Peyer's patch (tissue), 4 donors: ENCODE results near the gene CACNA2D3. TPM values are rescaled to one million over a fixed set of nuclear protein-coding genes. Genes with fewer than 3 reads are reported as not detected.

Experiments
- DNase-seq, 3 donors: peaks; one replicate each; pipeline ENCODE4 v3.0.0-alpha.2; 2017 to 2019
- H3K27ac ChIP-seq, 4 donors: fragments of 200-600 bp; sonication (generic); one replicate each; pipeline ENCODE4 v1.5.1; 2016 to 2019
- H3K27me3 ChIP-seq, 2 donors: fragments of 200-600 bp; sonication (generic); one replicate each; pipeline ENCODE4 v1.5.1; 2019
- H3K36me3 ChIP-seq, 3 donors: fragments of 200-600 bp; sonication (generic); one replicate each; pipeline ENCODE4 v1.5.1; 2016 to 2019
- H3K4me1 ChIP-seq, 4 donors: fragments of 200-600 bp; sonication (generic); one replicate each; pipeline ENCODE4 v1.5.1; 2016 to 2019
- H3K4me3 ChIP-seq, 4 donors: fragments of 200-600 bp; sonication (generic); 1 replicate in 3 of 4; 2 replicates in 1 of 4; pipeline ENCODE4 v1.5.1; 2016 to 2019; ENCODE audit warnings: mild to moderate bottlenecking in 1 of 4
- H3K9me3 ChIP-seq, 4 donors: fragments of 200-600 bp; sonication (generic); one replicate each; pipeline ENCODE4 v1.5.1; 2016 to 2019; ENCODE audit warnings: mild to moderate bottlenecking in 1 of 4
- CTCF ChIP-seq, 6 experiments: fragments of 450-650 bp in 4 of 6; fragments of 200-600 bp in 2 of 6; sonication (generic) in 1 of 6; IDR thresholded peaks; one replicate each; pipeline ENCODE4 v1.5.1; 2017 to 2019; ENCODE audit warnings: antibody characterized with exemption in 6 of 6, mild to moderate bottlenecking in 3 of 6, moderate library complexity in 1 of 6
- POLR2A ChIP-seq, 2 donors: fragments of 450-650 bp; IDR thresholded peaks; one replicate each; pipeline ENCODE4 v1.5.1; 2017; ENCODE audit warnings: antibody characterized with exemption in 2 of 2, mild to moderate bottlenecking in 2 of 2, moderate library complexity in 2 of 2
- total RNA-seq, 4 donors: library from RNA; depleted of rRNA; stranded (reverse); fragments of >200 nt; gene quantifications; one replicate each; pipeline ENCODE4 v1.1.0, GENCODE V29; 2016

The CACNA2D3 gene
- total RNA-seq, 4 donors from 2014 or later = 0.27 to 5.0 TPM; not detected in 2

- no peaks in the 10 kb centered on the region for H3K9me3 ChIP-seq
- DNase-seq = no peak
- H3K27ac ChIP-seq = no peak overlapping the region
- H3K4me3 ChIP-seq = no peak overlapping the region
- H3K36me3 ChIP-seq = no peaks in the 10 kb centered on the region
- H3K27me3 ChIP-seq = no peaks in the 10 kb centered on the region
- TF ChIP-seq POLR2A (IDR thresholded peaks at IDR 0.05) (no peak), CTCF (IDR thresholded peaks at IDR 0.05) (no peak)
- no peaks in the 10 kb centered on the region for H3K4me1 ChIP-seq
These were observed 148.6 kb downstream of the CACNA2D3 start for GRCh38 chr3:54270816-54271526.

- Histone ChIP-seq H3K9me3 (no peaks in the 10 kb centered on the region), H3K27ac (no peak overlapping the region), H3K27me3 (no peaks in the 10 kb centered on the region), H3K4me1 (no peaks in the 10 kb centered on the region), H3K4me3 (no peak overlapping the region), H3K36me3 (no peaks in the 10 kb centered on the region)
- no peak for DNase-seq
- no peak for TF ChIP-seq CTCF (IDR thresholded peaks at IDR 0.05)
- TF ChIP-seq POLR2A (IDR thresholded peaks at IDR 0.05) = no peak
These were observed 151.4 kb downstream of the CACNA2D3 start for GRCh38 chr3:54273791-54274190.

- Histone ChIP-seq H3K27me3 (no peaks in the 10 kb centered on the region), H3K36me3 (no peaks in the 10 kb centered on the region), H3K4me3 (no peak overlapping the region), H3K27ac (no peak overlapping the region), H3K4me1 (no peaks in the 10 kb centered on the region), H3K9me3 (no peaks in the 10 kb centered on the region)
- DNase-seq = no peak
- TF ChIP-seq POLR2A (IDR thresholded peaks at IDR 0.05) (no peak), CTCF (IDR thresholded peaks at IDR 0.05) (no peak)
These were observed 152.3 kb downstream of the CACNA2D3 start for GRCh38 chr3:54274607-54275006.

GRCh38 chr3:54279005-54279583, 156.7 kb downstream of the CACNA2D3 start:
- TF ChIP-seq CTCF (IDR thresholded peaks at IDR 0.05) = no peak
- no peak for TF ChIP-seq POLR2A (IDR thresholded peaks at IDR 0.05)
- no peak for DNase-seq
- H3K9me3 ChIP-seq = no peaks in the 10 kb centered on the region

GRCh38 chr3:54283470-54283869, 161.1 kb downstream of the CACNA2D3 start:
- Histone ChIP-seq H3K27ac (no peak overlapping the region), H3K27me3 (no peaks in the 10 kb centered on the region), H3K36me3 (no peaks in the 10 kb centered on the region), H3K9me3 (no peaks in the 10 kb centered on the region), H3K4me1 (no peaks in the 10 kb centered on the region), H3K4me3 (no peak overlapping the region)
- no peak for TF ChIP-seq POLR2A (IDR thresholded peaks at IDR 0.05)
- no peak for TF ChIP-seq CTCF (IDR thresholded peaks at IDR 0.05)
- DNase-seq = no peak

More at GRCh38 chr3:54279005-54279583, 156.7 kb downstream of the CACNA2D3 start:
- H3K36me3 ChIP-seq = no peaks in the 10 kb centered on the region
- no peak overlapping the region for H3K4me3 ChIP-seq
- H3K4me1 ChIP-seq = no peaks in the 10 kb centered on the region
- H3K27ac ChIP-seq = no peak overlapping the region
- H3K27me3 ChIP-seq = no peaks in the 10 kb centered on the region
